OCI-LY7 (cell line): ENCODE measurements around the gene KCNQ2. TPM values are rescaled to one million over a fixed set of nuclear protein-coding genes. Genes with fewer than 3 reads are reported as not detected.

Experiments
- BruUV-seq: library from RNA; stranded (reverse); fragments of 400-500 nt; replicated peaks from 2 replicates; lab custom pipeline; 2021; lab: Mats Ljungman, UMichigan
- CTCF ChIA-PET: fragments of 300-600 bp; sonication (Branson Sonifier 250); formaldehyde crosslinking; loops from one replicate; lab custom pipeline; 2022; ENCODE audit warnings: antibody characterized with exemption; ENCODE audit not compliant: unreplicated experiment; lab: Charles Lee
- POLR2A ChIA-PET: fragments of 300-600 bp; sonication (Branson Sonifier 250); formaldehyde crosslinking; loops from one replicate; lab custom pipeline; 2022; ENCODE audit warnings: antibody characterized with exemption; lab: Charles Lee
- DNase-seq: peaks from one replicate; pipeline ENCODE4 v3.0.0-alpha.2; 2015; ENCODE audit warnings: low spot score
- H2AFZ ChIP-seq: fragments of 200-600 bp; sonication (generic), shearing (Covaris generic); 2 replicates; pipeline ENCODE4 v1.6.1; 2014; ENCODE audit warnings: mild to moderate bottlenecking, antibody characterized with exemption, low read length, moderate library complexity
- H3K27ac ChIP-seq: fragments of 200-600 bp; sonication (generic); 2 replicates; pipeline ENCODE4 v1.5.1; 2014; ENCODE audit warnings: mixed run types, low read depth, mild to moderate bottlenecking, moderate library complexity, low read length, inconsistent platforms; ENCODE audit not compliant: poor library complexity, severe bottlenecking
- H3K36me3 ChIP-seq: fragments of 200-600 bp; sonication (generic); 2 replicates; pipeline ENCODE4 v1.6.1; 2014; ENCODE audit warnings: mild to moderate bottlenecking, antibody characterized with exemption, low read length, moderate library complexity, mixed read lengths; ENCODE audit not compliant: insufficient read depth
- H3K4me1 ChIP-seq: fragments of 200-600 bp; sonication (generic); 2 replicates; pipeline ENCODE4 v1.5.1; 2014; ENCODE audit warnings: mild to moderate bottlenecking, low read length; ENCODE audit not compliant: insufficient read depth, poor library complexity, severe bottlenecking
- H3K4me2 ChIP-seq: fragments of 200-600 bp; sonication (generic); 2 replicates; pipeline ENCODE4 v1.6.1; 2014; ENCODE audit warnings: mild to moderate bottlenecking, low read length
- H3K4me3 ChIP-seq: fragments of 200-600 bp; sonication (generic); 2 replicates; pipeline ENCODE4 v1.5.1; 2014; ENCODE audit warnings: mild to moderate bottlenecking, low read depth, low read length; ENCODE audit not compliant: poor library complexity, severe bottlenecking
- H3K79me2 ChIP-seq: fragments of 200-600 bp; sonication (generic); 2 replicates; pipeline ENCODE4 v1.6.1; 2016; ENCODE audit warnings: low read depth, mild to moderate bottlenecking, low read length, moderate library complexity, mixed read lengths; ENCODE audit not compliant: insufficient read depth
- H3K9me2 ChIP-seq: fragments of 200-600 bp; sonication (generic); 2 replicates; pipeline ENCODE4 v1.6.1; 2016; ENCODE audit warnings: mild to moderate bottlenecking, low read length, mixed read lengths; ENCODE audit not compliant: insufficient read depth
- H3K9me3 ChIP-seq: fragments of 200-600 bp; sonication (generic); 2 replicates; pipeline ENCODE4 v1.6.1; 2014; ENCODE audit warnings: mild to moderate bottlenecking, mixed run types, low read length, mixed read lengths
- H4K20me1 ChIP-seq: fragments of 200-600 bp; sonication (generic); 2 replicates; pipeline ENCODE4 v1.6.1; 2014; ENCODE audit warnings: mild to moderate bottlenecking, antibody characterized with exemption, low read length, moderate library complexity, mixed read lengths; ENCODE audit not compliant: insufficient read depth
- CTCF ChIP-seq: fragments of 200-600 bp; sonication (generic); conservative IDR thresholded peaks from 2 replicates; pipeline ENCODE4 v1.5.1; 2014; ENCODE audit warnings: mild to moderate bottlenecking, antibody characterized with exemption, low read length, moderate library complexity, mixed read lengths
- EZH2phosphoT487 ChIP-seq: fragments of 200-600 bp; sonication (generic); IDR thresholded peaks from 2 replicates; pipeline ENCODE4 v1.6.1; 2018; ENCODE audit warnings: low read depth, borderline replicate concordance, mild to moderate bottlenecking, mixed run types, antibody characterized with exemption, low read length, moderate library complexity, mixed read lengths
- intact Hi-C: fragments of 100-400 bp; cut with micrococcal nuclease; formaldehyde crosslinking; loops from one replicate; pipeline ENCODE4 v1.10.0; 2022; ENCODE audit not compliant: unreplicated experiment
- total RNA-seq, 2 experiments: library from RNA; depleted of rRNA in 1 of 2; stranded (reverse); fragments of >200 nt in 1 of 2; shearing (Covaris generic) in 1 of 2; gene quantifications; 2 replicates each; pipeline ENCODE4 v1.2.3, GENCODE V29; 2014 to 2022

Gene KCNQ2
- total RNA-seq, 2 experiments from 2014 or later, result not detected

- H3K4me3 ChIP-seq, result peak overlapping the region; percentile 37
- POLR2A ChIA-PET, result interaction anchor here (0.5 kb wide), 1 partner anchor 379 kb away, joined by 6 read pairs; no protein-coding TSS in a partner anchor
- intact Hi-C loops, result no loop called here
- peak overlapping the region; percentile 11; the same call in 1 of the 2 replicates for H2AFZ ChIP-seq
- no TSS peak for BruUV-seq
- no peak for TF ChIP-seq EZH2phosphoT487
- H4K20me1 ChIP-seq, result no peaks in the 10 kb centered on the region
- H3K36me3 ChIP-seq, result no peaks in the 10 kb centered on the region
- CTCF ChIA-PET, result interaction anchor here (0.5 to 0.7 kb wide), 2 partner anchors 140 to 327 kb away, joined by 3 to 7 read pairs; no protein-coding TSS in a partner anchor
- H3K9me3 ChIP-seq, result no peaks in the 10 kb centered on the region
- no peak overlapping the region for H3K27ac ChIP-seq
- no peaks in the 10 kb centered on the region for H3K79me2 ChIP-seq
- peaks cover 14% of the 10 kb centered on the region for H3K4me1 ChIP-seq
- H3K9me2 ChIP-seq, result no peaks in the 10 kb centered on the region
- peak; percentile 70 for DNase-seq
- peak overlapping the region; percentile 49 for H3K4me2 ChIP-seq
Measured at GRCh38 chr20:63501818-63502670, 29.6 kb upstream of the KCNQ2 start.

- H3K4me2 ChIP-seq, result peak overlapping the region; percentile 49
- DNase-seq, result no peak
- no peak for TF ChIP-seq EZH2phosphoT487
- TF ChIP-seq CTCF, result no peak
- ChIA-PET POLR2A (no interaction called here), CTCF (interaction anchor here (0.6 kb wide), 1 partner anchor 709 kb away, joined by 3 read pairs; no protein-coding TSS in a partner anchor)
- H3K4me3 ChIP-seq, result no peak overlapping the region
- no peaks in the 10 kb centered on the region for H3K36me3 ChIP-seq
- intact Hi-C loops, result no loop called here
- BruUV-seq, result no TSS peak
- peaks cover 14% of the 10 kb centered on the region for H3K4me1 ChIP-seq
- no peaks in the 10 kb centered on the region for H3K79me2 ChIP-seq
- H3K9me2 ChIP-seq, result no peaks in the 10 kb centered on the region
- H4K20me1 ChIP-seq, result no peaks in the 10 kb centered on the region
- H2AFZ ChIP-seq, result peak overlapping the region; percentile 11; the same call in 1 of the 2 replicates
- no peak overlapping the region for H3K27ac ChIP-seq
- no peaks in the 10 kb centered on the region for H3K9me3 ChIP-seq
Measured at GRCh38 chr20:63500902-63501817, 28.7 kb upstream of the KCNQ2 start.
